Myocyte (in vitro differentiated cells): ENCODE measurements around the gene CYB5B. TPM values are rescaled to one million over a fixed set of nuclear protein-coding genes. Genes with fewer than 3 reads are reported as not detected.

ENCODE experiments used
- DNase-seq: peaks from one replicate; pipeline ENCODE4 v3.0.0-alpha.2; 2012; ENCODE audit warnings: low read depth
- total RNA-seq: library from RNA; depleted of rRNA; stranded (reverse); fragments of >200 nt; gene quantifications from 2 replicates; pipeline ENCODE4 v1.2.3, GENCODE V29; 2014

The CYB5B gene
- total RNA-seq, 1 donor from 2014 or later, result 220 TPM

GRCh38 chr16:69483611-69484010, 59.2 kb downstream of the CYB5B start:
- DNase-seq, result no peak

- no peak for DNase-seq
Measured at GRCh38 chr16:69485361-69485760, 60.9 kb downstream of the CYB5B start.

- DNase-seq, result no peak
Measured at GRCh38 chr16:69485816-69486215, 61.4 kb downstream of the CYB5B start.

GRCh38 chr16:69486272-69486671, 61.9 kb downstream of the CYB5B start:
- DNase-seq, result no peak

GRCh38 chr16:69486724-69487123, 62.3 kb downstream of the CYB5B start:
- no peak for DNase-seq

GRCh38 chr16:69490707-69491324, 66.4 kb downstream of the CYB5B start:
- no peak for DNase-seq

- DNase-seq, result no peak
Measured at GRCh38 chr16:69494991-69495392, 70.6 kb downstream of the CYB5B start.

GRCh38 chr16:69495821-69496220, 71.4 kb downstream of the CYB5B start:
- no peak for DNase-seq

GRCh38 chr16:69496376-69496775, 72.0 kb downstream of the CYB5B start:
- no peak for DNase-seq

GRCh38 chr16:69496896-69497295, 72.5 kb downstream of the CYB5B start:
- DNase-seq, result no peak

GRCh38 chr16:69497876-69498596, 73.6 kb downstream of the CYB5B start:
- DNase-seq, result no peak

GRCh38 chr16:69498926-69499325, 74.5 kb downstream of the CYB5B start:
- DNase-seq, result no peak

- DNase-seq, result no peak
Measured at GRCh38 chr16:69499541-69500230, 75.3 kb downstream of the CYB5B start.

- DNase-seq, result peak; percentile 15
Measured at GRCh38 chr16:69500496-69500895, 76.1 kb downstream of the CYB5B start.

- peak; percentile 77 for DNase-seq
Measured at GRCh38 chr16:69501956-69502745, 77.7 kb downstream of the CYB5B start.

GRCh38 chr16:69503244-69503643, 78.8 kb downstream of the CYB5B start:
- no peak for DNase-seq

GRCh38 chr16:69508033-69508755, 83.8 kb downstream of the CYB5B start:
- DNase-seq, result no peak

GRCh38 chr16:69509125-69509524, 84.7 kb downstream of the CYB5B start:
- DNase-seq, result no peak

- no peak for DNase-seq
Measured at GRCh38 chr16:69511651-69512050, 87.2 kb downstream of the CYB5B start.

- peak; percentile 45 for DNase-seq
Measured at GRCh38 chr16:69513180-69513966, 89.0 kb downstream of the CYB5B start.
